Measurements from ENCODE around the gene MARVELD3. TPM values are rescaled to one million over a fixed set of nuclear protein-coding genes. Genes with fewer than 3 reads are reported as not detected.
"Not testable (repeated sequence)": the region's sequence is repeated elsewhere in the genome, so short reads cannot be mapped to it uniquely, and the experiment has no call there.

Gene MARVELD3
- total RNA-seq, 1 donor from 2014 or later = not detected

DNA sequence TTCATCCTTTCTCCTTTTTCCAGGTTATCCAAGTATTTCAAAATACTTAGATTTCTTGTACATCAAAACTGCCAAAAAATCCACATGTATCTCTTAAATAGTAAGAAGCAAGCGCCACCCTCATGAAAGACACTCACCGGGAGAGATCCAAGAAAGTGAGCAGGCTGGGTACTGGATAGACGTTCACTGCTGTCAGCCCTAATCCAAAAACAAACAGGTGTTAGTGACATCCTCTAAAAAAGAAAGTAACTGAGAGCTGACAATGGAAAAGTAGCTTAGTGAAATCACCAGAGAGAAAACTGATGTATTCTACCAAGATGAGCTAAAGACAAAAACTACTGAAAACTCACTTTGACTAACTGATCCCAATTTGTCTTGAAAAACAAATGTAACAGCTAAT lies 46.1 kb downstream of the MARVELD3 start:
- no peak for DNase-seq (ENCODE audit: low read depth, low spot score)

DNA sequence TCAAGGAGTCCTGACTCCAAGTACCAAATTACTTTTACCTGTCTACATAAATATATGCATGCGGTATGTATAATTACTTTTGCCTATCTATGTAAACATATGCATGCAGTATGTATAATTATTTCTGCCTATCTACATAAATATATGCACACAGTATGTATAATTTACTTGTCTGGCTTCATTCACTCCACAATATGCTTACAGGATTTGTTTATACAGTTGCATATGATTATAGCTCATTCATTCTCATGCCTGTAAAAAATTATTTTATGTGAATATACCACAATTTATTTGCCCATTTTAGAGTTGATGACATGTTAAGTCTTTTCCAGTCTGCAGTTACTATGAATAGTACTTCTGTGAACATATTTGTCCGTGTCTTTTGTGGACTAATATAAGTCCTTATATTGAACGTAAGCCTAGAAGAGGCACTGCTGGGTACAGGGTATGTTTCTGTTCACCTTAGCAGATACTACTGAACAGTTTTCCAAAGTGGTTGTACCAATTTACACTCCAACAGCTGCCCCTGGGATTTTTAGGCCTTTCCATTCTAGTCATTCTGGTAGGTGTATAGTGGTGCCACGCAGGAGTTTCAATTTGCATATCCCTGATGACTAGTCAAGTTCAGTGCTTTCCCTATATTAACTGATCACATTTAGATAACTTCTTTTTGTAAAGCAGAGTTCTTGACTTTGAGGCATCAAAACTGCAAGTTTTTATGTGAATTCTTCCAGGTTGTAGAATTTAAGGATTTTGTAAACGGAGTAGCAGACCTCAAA lies 47.0 kb downstream of the MARVELD3 start:
- no peak for DNase-seq (ENCODE audit: low read depth, low spot score)

DNA sequence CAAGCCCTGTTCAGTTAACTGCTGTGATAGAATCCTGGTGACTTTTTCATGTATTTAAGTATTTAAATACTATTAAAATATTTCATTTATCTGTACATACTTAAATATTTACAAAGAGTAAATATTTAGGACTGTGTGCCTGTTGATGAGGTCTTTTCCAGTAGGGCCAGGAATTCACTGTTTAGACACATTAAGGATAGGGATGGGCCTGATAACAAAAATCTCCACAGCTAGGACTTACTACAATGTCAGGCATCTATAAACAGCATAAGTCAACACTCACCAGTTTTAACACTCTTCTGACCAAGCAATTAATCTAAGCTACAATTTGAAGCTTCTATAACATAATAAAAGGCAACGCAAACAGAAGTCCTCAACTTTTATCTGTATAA lies 47.6 kb downstream of the MARVELD3 start:
- no peak for DNase-seq (ENCODE audit: low read depth, low spot score)

DNA sequence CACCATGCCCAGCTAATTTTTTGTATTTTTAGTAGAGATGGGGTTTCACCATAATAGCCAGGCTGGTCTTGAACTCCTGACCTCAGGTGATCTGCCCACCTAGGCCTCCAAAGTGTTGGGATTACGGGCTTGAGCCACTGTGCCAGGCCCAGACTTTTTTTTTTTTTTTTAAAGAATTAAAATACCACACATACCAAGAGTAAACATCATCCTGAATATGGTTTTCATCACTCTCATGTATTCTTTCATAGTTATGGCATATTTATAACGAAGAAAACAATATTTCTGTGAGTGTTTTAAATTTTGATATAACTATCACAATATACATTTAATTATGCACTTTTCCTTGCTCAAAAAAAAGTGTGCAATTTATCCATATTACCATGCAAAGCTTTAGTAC lies 48.2 kb downstream of the MARVELD3 start:
- DNase-seq (ENCODE audit: low read depth, low spot score) = no peak

DNA sequence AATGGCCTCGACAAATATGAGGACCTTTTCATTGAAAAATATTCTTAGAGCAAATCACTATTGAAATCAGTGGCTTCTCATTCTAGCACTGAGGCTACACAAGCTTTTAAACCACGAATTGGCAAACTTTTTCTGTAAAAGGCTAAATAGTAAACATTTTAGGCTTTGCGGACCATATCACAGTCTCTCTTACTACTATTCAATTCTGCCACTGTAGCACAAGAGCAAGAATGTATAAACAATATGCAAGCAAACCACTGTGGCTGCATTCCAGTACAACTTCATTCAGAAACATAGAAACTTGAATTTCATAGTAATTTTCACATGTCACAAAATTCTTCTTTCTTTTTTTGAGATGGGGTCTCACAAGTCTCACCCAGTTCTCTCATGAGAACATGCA lies 49.4 kb downstream of the MARVELD3 start:
- no peak for DNase-seq (ENCODE audit: low read depth, low spot score)

DNA sequence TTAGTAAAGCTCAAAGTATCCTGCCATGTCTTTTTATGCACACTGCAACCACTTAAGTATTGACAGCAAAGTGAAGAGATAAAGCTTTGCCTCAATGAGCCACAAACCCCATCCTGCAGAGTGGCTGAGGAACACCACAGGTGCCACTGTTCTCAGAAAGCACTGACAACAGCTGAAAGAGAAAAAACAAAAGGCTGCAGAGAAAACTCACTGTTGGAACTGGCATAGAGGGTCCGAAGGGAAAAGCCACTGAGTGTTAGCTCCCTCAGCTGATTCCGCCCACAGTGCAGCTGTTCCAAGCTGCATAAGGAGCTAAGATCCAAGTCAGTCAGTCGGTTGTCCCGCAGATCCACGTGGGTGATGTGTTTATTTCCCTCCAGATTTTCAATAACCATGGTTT lies 50.3 kb downstream of the MARVELD3 start:
- DNase-seq (ENCODE audit: low read depth, low spot score) = no peak

DNA sequence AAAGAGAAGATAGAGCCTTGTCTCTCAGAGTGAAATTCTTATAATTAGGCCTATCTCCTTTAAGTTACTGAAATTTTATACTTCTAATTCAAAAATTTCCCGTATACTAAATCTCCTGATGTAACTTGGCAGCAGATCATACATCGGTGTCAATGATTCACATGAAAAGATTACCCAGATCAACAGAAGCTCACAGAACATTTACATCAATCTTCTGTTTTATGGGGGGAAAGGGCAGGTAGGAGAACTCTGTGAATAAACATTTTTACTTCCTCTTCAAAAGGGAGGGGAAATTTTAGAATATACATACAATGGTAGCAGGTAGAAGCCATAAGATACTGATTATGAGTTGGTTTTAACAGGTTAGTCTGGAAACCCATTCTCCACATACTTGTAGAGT lies 55.4 kb downstream of the MARVELD3 start:
- no peak for DNase-seq (ENCODE audit: low read depth, low spot score)

DNA sequence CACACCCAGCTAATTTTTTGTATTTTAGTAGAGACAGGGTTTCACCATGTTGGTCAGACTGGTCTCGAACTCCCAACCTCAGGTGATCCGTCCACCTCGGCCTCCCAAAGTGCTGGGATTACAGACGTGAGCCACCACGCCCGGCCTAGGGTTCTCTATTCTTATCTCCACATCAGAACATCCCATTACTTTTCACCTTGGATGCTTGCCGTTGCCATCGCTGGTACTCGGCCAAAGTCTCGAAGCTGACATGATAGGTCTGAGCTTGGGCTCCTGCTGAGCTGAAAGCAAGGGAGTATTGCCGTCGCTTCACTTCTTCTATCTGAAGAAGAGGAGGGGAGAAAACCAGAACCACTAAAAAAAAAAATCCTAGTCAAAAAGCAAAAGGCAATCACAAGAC lies 58.3 kb downstream of the MARVELD3 start:
- DNase-seq (ENCODE audit: low read depth, low spot score) = not testable (repeated sequence)

Other genes with a start within 250 kb of the MARVELD3 start
- 0.07 TPM in 1 of 2 replicates, not detected in the other for gene TLE7, start 184.1 kb upstream of the MARVELD3 start, total RNA-seq
- 4.9 and 6.1 TPM in 2 replicates for gene ZNF23, start 163.9 kb upstream of the MARVELD3 start, total RNA-seq
- 1.3 and 1.6 TPM in 2 replicates for gene ZNF19, start 136.9 kb upstream of the MARVELD3 start, total RNA-seq
- gene CHST4, start 99.8 kb upstream of the MARVELD3 start, total RNA-seq = not detected in 2 replicates
- not detected in 2 replicates for gene TAT, start 49.1 kb upstream of the MARVELD3 start, total RNA-seq
- 5.9 and 9.7 TPM in 2 replicates for gene PHLPP2, start 98.5 kb downstream of the MARVELD3 start, total RNA-seq
- gene AP1G1, start 182.7 kb downstream of the MARVELD3 start, total RNA-seq = 44.6 and 62.2 TPM in 2 replicates
- 14.1 and 17.0 TPM in 2 replicates for gene ATXN1L, start 219.8 kb downstream of the MARVELD3 start, total RNA-seq